Smooth muscle cell (in vitro differentiated cells): ENCODE data around the gene DPYSL5. TPM values are rescaled to one million over a fixed set of nuclear protein-coding genes. Genes with fewer than 3 reads are reported as not detected.

ENCODE experiments used
- DNase-seq: peaks from one replicate; lab custom pipeline; 2025; ENCODE audit not compliant: unreplicated experiment; lab: John Stamatoyannopoulos, UW
- H2AFZ ChIP-seq: fragments of 200-600 bp; sonication (generic); 2 replicates; pipeline ENCODE4 v1.6.0; 2016; ENCODE audit warnings: antibody characterized with exemption, low read depth, mild to moderate bottlenecking
- H3F3A ChIP-seq: fragments of 200-600 bp; sonication (generic); 2 replicates; pipeline ENCODE4 v1.6.0; 2017; ENCODE audit warnings: antibody characterized with exemption, low read depth
- H3K27ac ChIP-seq: fragments of 200-600 bp; sonication (generic); 2 replicates; pipeline ENCODE4 v1.5.1; 2016; ENCODE audit warnings: low read depth, mild to moderate bottlenecking
- H3K27me3 ChIP-seq: fragments of 200-600 bp; sonication (generic); 2 replicates; pipeline ENCODE4 v1.6.1; 2016; ENCODE audit warnings: low read depth, mild to moderate bottlenecking
- H3K36me3 ChIP-seq: fragments of 200-600 bp; sonication (generic); 2 replicates; pipeline ENCODE4 v1.5.1; 2016; ENCODE audit warnings: low read depth
- H3K4me1 ChIP-seq: fragments of 200-600 bp; sonication (generic); 2 replicates; pipeline ENCODE4 v1.5.1; 2016; ENCODE audit warnings: low read depth
- H3K4me2 ChIP-seq: fragments of 200-600 bp; sonication (generic); 2 replicates; pipeline ENCODE4 v1.6.0; 2016; ENCODE audit warnings: mild to moderate bottlenecking
- H3K4me3 ChIP-seq: fragments of 200-600 bp; sonication (generic); 2 replicates; pipeline ENCODE4 v1.5.1; 2016; ENCODE audit warnings: mild to moderate bottlenecking
- H3K79me2 ChIP-seq: fragments of 200-600 bp; sonication (generic); 2 replicates; pipeline ENCODE4 v1.6.0; 2016; ENCODE audit warnings: low read depth, mild to moderate bottlenecking
- H3K9ac ChIP-seq: fragments of 200-600 bp; sonication (generic); 2 replicates; pipeline ENCODE4 v1.6.0; 2016; ENCODE audit warnings: low read depth
- H3K9me3 ChIP-seq: fragments of 200-600 bp; sonication (generic); replicated peaks from 2 replicates; pipeline ENCODE4 v1.5.1; 2016; ENCODE audit warnings: low read depth
- H4K20me1 ChIP-seq: fragments of 200-600 bp; sonication (generic); 2 replicates; pipeline ENCODE4 v1.6.0; 2016; ENCODE audit warnings: low read depth
- CTCF ChIP-seq: fragments of 200-600 bp; sonication (generic); IDR thresholded peaks from 2 replicates; pipeline ENCODE4 v1.5.1; 2017; ENCODE audit warnings: borderline replicate concordance, mild to moderate bottlenecking, antibody characterized with exemption; ENCODE audit not compliant: insufficient read depth, poor library complexity, severe bottlenecking
- WGBS: methylation state at CpG from one replicate; pipeline ENCODE4 v1.1.7; 2016; ENCODE audit warnings: low lambda C conversion rate; 5-methylcytosine and 5-hydroxymethylcytosine counted together
- polyA plus RNA-seq: library from polyadenylated mRNA; unstranded; fragments of >200 nt; fragmentation: Nextera tagmentation; extraction: Ambion mirVana; gene quantifications from 2 replicates; pipeline ENCODE4 v1.2.1, GENCODE V29; 2016
- total RNA-seq: library from RNA; depleted of rRNA; stranded (reverse); fragments of >200 nt; gene quantifications from 2 replicates; pipeline ENCODE4 v1.2.3, GENCODE V29; 2014

The DPYSL5 gene
- total and polyA plus RNA-seq, 2 experiments from 2014 or later: 0.40 TPM; not detected in 1

GRCh38 chr2:26874514-26874913 lies 26.6 kb downstream of the DPYSL5 start:
- Histone ChIP-seq H3F3A (no peaks in the 10 kb centered on the region), H3K4me2 (no peak overlapping the region), H3K79me2 (no peaks in the 10 kb centered on the region), H4K20me1 (no peaks in the 10 kb centered on the region), H3K9me3 (no peaks in the 10 kb centered on the region), H3K36me3 (no peaks in the 10 kb centered on the region), H3K4me3 (no peak overlapping the region), H3K27me3 (peaks cover 14% of the 10 kb centered on the region), H3K4me1 (no peaks in the 10 kb centered on the region), H2AFZ (no peak overlapping the region), H3K27ac (no peak overlapping the region), H3K9ac (no peak overlapping the region)
- TF ChIP-seq CTCF: no peak
- DNase-seq: no peak
- WGBS: 64% methylated on average over 2 of the region's 2 CpGs

- Histone ChIP-seq H3K4me3 (no peak overlapping the region), H3K27me3 (peaks cover 13% of the 10 kb centered on the region), H3K36me3 (no peaks in the 10 kb centered on the region), H3K9ac (no peak overlapping the region), H3K79me2 (no peaks in the 10 kb centered on the region), H3F3A (no peaks in the 10 kb centered on the region), H2AFZ (no peak overlapping the region), H3K27ac (no peak overlapping the region), H4K20me1 (no peaks in the 10 kb centered on the region), H3K4me2 (no peak overlapping the region), H3K4me1 (no peaks in the 10 kb centered on the region), H3K9me3 (no peaks in the 10 kb centered on the region)
- no peak for DNase-seq
- 67% methylated on average over 4 of the region's 4 CpGs for WGBS
- no peak for TF ChIP-seq CTCF
Observed at GRCh38 chr2:26875065-26875634, 27.2 kb downstream of the DPYSL5 start.

- peaks cover 7% of the 10 kb centered on the region for H3K27me3 ChIP-seq
- no peaks in the 10 kb centered on the region for H3F3A ChIP-seq
- WGBS: 88% methylated on average over 3 of the region's 3 CpGs
- H3K36me3 ChIP-seq: no peaks in the 10 kb centered on the region
- H3K4me3 ChIP-seq: no peak overlapping the region
- H3K9ac ChIP-seq: no peak overlapping the region
- no peak overlapping the region for H3K27ac ChIP-seq
- no peak overlapping the region for H2AFZ ChIP-seq
- DNase-seq: no peak
- no peaks in the 10 kb centered on the region for H3K9me3 ChIP-seq
- H3K4me2 ChIP-seq: no peak overlapping the region
- H4K20me1 ChIP-seq: no peaks in the 10 kb centered on the region
- H3K4me1 ChIP-seq: no peaks in the 10 kb centered on the region
- H3K79me2 ChIP-seq: no peaks in the 10 kb centered on the region
- no peak for TF ChIP-seq CTCF
Observed at GRCh38 chr2:26875808-26876207, 27.9 kb downstream of the DPYSL5 start.

GRCh38 chr2:26876260-26876659 lies 28.3 kb downstream of the DPYSL5 start:
- Histone ChIP-seq H3K9me3 (no peaks in the 10 kb centered on the region), H3K27me3 (peaks cover 7% of the 10 kb centered on the region), H3F3A (no peaks in the 10 kb centered on the region), H3K4me2 (no peak overlapping the region), H3K9ac (no peak overlapping the region), H4K20me1 (no peaks in the 10 kb centered on the region), H3K4me3 (no peak overlapping the region), H2AFZ (no peak overlapping the region), H3K79me2 (no peaks in the 10 kb centered on the region), H3K36me3 (no peaks in the 10 kb centered on the region), H3K4me1 (no peaks in the 10 kb centered on the region), H3K27ac (no peak overlapping the region)
- WGBS: 89% methylated on average over 7 of the region's 7 CpGs
- DNase-seq: no peak
- TF ChIP-seq CTCF: no peak
